Anterior cingulate cortex (tissue), 58 donors: ENCODE data around the gene SPRR2A.
"Not testable (repeated sequence)": the region's sequence is repeated elsewhere in the genome, so short reads cannot be mapped to it uniquely, and the experiment has no call there.

ENCODE experiments used
- DNase-seq, 58 donors: peaks; one replicate each; lab custom pipeline; 2025; lab: John Stamatoyannopoulos, UW

SPRR2A gene

GRCh38 chr1:153028766-153029165 lies 28.5 kb downstream of the SPRR2A start:
- DNase-seq, result no peak

- no peak for DNase-seq
Measured at GRCh38 chr1:153025797-153026196, 31.5 kb downstream of the SPRR2A start.

- no peak for DNase-seq
Measured at GRCh38 chr1:153024413-153024812, 32.9 kb downstream of the SPRR2A start.

GRCh38 chr1:153023109-153023508 lies 34.2 kb downstream of the SPRR2A start:
- DNase-seq, result no peak

GRCh38 chr1:153022340-153022739 lies 35.0 kb downstream of the SPRR2A start:
- not testable (repeated sequence) for DNase-seq

GRCh38 chr1:153021829-153022228 lies 35.5 kb downstream of the SPRR2A start:
- not testable (repeated sequence) for DNase-seq

GRCh38 chr1:153011235-153011758 lies 46.0 kb downstream of the SPRR2A start:
- not testable (repeated sequence) for DNase-seq
